Erythroblast (primary cell): ENCODE data around the gene PCLAF.

Source experiments
- GATA1 ChIP-seq: IDR thresholded peaks from 2 replicates; pipeline ENCODE4 v1.6.1; 2011; ENCODE audit warnings: low read depth, mild to moderate bottlenecking, control low read depth, low read length, moderate library complexity
- POLR2A ChIP-seq: IDR thresholded peaks from 2 replicates; pipeline ENCODE4 v1.6.1; 2011; ENCODE audit warnings: mild to moderate bottlenecking, low read length

DNA sequence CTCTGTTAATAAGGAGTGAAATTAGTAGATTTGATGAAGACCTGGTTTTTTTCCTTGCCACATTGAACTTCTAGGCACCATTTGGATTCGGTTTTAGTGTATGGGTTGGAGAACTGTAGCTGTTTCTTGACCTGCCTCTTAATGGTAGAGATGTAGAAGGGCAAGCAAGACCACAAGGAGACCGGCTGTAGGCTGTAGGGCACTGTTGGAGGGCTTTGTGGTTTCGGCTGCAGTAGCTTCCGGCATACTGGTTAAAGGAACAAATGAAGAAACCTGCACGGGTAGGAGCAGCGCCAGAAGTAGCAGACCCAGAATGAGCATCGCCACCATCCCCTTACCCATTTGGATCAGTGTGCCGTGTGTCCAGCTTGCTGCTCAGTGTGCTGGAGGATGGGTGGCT, 7.9 kb downstream of the PCLAF start:
- TF ChIP-seq POLR2A (no peak), GATA1 (no peak)
